Activated CD8-positive, alpha-beta T cell treated with anti-CD3 and anti-CD28 coated beads for 36 hours (primary cell): Measurements from ENCODE around the gene ZNF770. TPM values are rescaled to one million over a fixed set of nuclear protein-coding genes. Genes with fewer than 3 reads are reported as not detected.
"Not testable (repeated sequence)": the region's sequence is repeated elsewhere in the genome, so short reads cannot be mapped to it uniquely, and the experiment has no call there.

Source experiments
- ATAC-seq: fragments of 200-7000 bp; cut with Tn5 transposase; one replicate; pipeline ENCODE4 v1.10.0; 2021; ENCODE audit warnings: mild to moderate bottlenecking, moderate library complexity
- CTCF ChIA-PET: fragments of 350-600 bp; sonication (Branson Sonifier 250); formaldehyde crosslinking; loops from one replicate; lab custom pipeline; 2021; ENCODE audit warnings: antibody characterized with exemption; lab: Charles Lee
- POLR2A ChIA-PET: fragments of 350-600 bp; sonication (Branson Sonifier 250); formaldehyde crosslinking; loops from one replicate; lab custom pipeline; 2021; ENCODE audit warnings: antibody characterized with exemption; lab: Charles Lee
- DNase-seq: peaks from one replicate; pipeline ENCODE4 v3.0.0-alpha.2; 2020
- H3K27ac Mint-ChIP-seq: one replicate; pipeline ENCODE4 v1.8.0; 2021; ENCODE audit warnings: mild to moderate bottlenecking, mixed read lengths
- H3K27me3 Mint-ChIP-seq: one replicate; pipeline ENCODE4 v1.8.0; 2021; ENCODE audit warnings: mixed read lengths
- H3K36me3 Mint-ChIP-seq: one replicate; pipeline ENCODE4 v1.8.0; 2021; ENCODE audit warnings: low read depth, mixed read lengths
- H3K4me1 Mint-ChIP-seq: one replicate; pipeline ENCODE4 v1.8.0; 2021; ENCODE audit warnings: low read depth, mixed read lengths
- H3K4me3 Mint-ChIP-seq: one replicate; pipeline ENCODE4 v1.8.0; 2021; ENCODE audit warnings: mild to moderate bottlenecking, moderate library complexity, mixed read lengths
- H3K9me3 Mint-ChIP-seq: one replicate; pipeline ENCODE4 v1.8.0; 2021; ENCODE audit warnings: mixed read lengths
- intact Hi-C: fragments of 100-400 bp; cut with micrococcal nuclease; formaldehyde crosslinking; loops from one replicate; pipeline ENCODE4 v1.10.0; 2022
- total RNA-seq, 2 experiments: library from RNA; stranded (reverse); gene quantifications; one replicate each; pipeline ENCODE4 v1.2.3, GENCODE V29; 2021
- TF ChIP-seq, protein P1 (sequence below): fragments of 200-600 bp; IDR thresholded peaks from one replicate; pipeline ENCODE4 v1.8.0; 2022; ENCODE audit warnings: antibody characterized with exemption, mild to moderate bottlenecking

The ZNF770 gene
- total RNA-seq, 2 experiments from 2014 or later: 67.0 to 67.2 TPM

DNA sequence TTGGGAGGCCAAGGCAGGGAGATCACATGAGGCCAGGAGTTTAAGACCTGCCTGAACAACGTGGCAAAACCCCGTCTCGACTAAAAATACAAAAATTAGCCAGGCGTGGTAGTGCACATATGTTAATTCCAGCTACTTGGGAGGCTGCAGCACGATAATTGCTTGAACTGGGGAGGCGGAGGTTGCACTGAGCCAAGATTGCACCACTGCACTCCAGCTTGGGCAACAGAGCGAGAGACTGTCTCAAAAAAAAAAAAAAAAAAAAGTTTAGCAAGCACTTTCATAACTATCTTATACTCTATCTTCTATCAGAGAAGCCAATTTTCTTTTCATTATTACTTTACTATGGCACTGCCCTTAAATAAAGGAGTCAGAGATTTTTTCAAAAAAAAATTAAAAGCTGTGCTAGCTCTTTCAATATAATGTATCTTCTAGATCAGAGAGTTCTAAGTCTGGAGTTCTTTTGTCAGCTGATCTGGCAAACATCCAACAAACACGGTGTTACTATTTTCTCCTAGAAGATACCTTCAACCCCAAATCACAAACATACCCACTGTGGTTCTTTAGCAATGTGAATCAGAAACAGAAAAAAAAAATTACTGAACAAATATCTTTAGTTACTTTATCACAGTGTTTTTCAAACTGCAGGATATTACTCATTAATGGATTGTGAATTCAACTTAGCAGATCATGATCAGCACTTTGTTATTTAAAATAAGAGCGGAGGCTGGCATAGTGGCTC lies 3.0 kb downstream of the ZNF770 start:
- peaks cover 48% of the 10 kb centered on the region for H3K36me3 Mint-ChIP-seq
- ATAC-seq: no peak
- H3K27me3 Mint-ChIP-seq: no peaks in the 10 kb centered on the region
- H3K4me3 Mint-ChIP-seq: peak overlapping the region; percentile 50
- POLR2A ChIA-PET: interaction anchor here (0.9 to 1.5 kb wide), 2 partner anchors 9 to 10 kb away, joined by 3 read pairs; no protein-coding TSS in a partner anchor
- no peaks in the 10 kb centered on the region for H3K9me3 Mint-ChIP-seq
- DNase-seq: no peak
- CTCF ChIA-PET: interaction anchor here (1.9 to 4.5 kb wide), 2 partner anchors 11 to 15 kb away, joined by 8 to 19 read pairs; partner anchors contain the start of gene AQR
- intact Hi-C loops: no loop called here
- peaks cover 36% of the 10 kb centered on the region for H3K4me1 Mint-ChIP-seq
- TF ChIP-seq, protein P1, sequence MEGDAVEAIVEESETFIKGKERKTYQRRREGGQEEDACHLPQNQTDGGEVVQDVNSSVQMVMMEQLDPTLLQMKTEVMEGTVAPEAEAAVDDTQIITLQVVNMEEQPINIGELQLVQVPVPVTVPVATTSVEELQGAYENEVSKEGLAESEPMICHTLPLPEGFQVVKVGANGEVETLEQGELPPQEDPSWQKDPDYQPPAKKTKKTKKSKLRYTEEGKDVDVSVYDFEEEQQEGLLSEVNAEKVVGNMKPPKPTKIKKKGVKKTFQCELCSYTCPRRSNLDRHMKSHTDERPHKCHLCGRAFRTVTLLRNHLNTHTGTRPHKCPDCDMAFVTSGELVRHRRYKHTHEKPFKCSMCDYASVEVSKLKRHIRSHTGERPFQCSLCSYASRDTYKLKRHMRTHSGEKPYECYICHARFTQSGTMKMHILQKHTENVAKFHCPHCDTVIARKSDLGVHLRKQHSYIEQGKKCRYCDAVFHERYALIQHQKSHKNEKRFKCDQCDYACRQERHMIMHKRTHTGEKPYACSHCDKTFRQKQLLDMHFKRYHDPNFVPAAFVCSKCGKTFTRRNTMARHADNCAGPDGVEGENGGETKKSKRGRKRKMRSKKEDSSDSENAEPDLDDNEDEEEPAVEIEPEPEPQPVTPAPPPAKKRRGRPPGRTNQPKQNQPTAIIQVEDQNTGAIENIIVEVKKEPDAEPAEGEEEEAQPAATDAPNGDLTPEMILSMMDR: no peak
- peak overlapping the region; percentile 73 for H3K27ac Mint-ChIP-seq

DNA sequence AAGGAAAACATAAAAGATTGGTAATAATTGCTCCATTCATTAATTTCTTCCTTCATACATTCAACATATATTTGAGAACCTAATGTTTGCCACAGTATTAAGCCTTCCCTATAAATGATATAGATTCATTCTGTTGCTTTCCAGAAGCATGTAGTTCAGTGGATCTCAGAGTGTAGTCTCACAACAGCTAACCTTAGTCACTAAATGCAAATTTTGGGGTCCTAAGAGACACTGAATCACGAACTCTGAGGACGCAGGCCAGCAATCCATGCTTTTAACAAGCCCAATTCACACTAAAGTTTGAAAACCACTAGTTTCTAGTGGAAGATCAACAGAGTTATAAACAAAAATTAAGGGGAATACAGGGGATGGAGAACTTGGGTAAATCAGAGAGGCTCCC lies 11.3 kb downstream of the ZNF770 start:
- ATAC-seq (no peak), DNase-seq (no peak)
- peaks cover 12% of the 10 kb centered on the region for H3K36me3 Mint-ChIP-seq
- peaks cover 6% of the 10 kb centered on the region for H3K4me1 Mint-ChIP-seq
- no peak overlapping the region for H3K4me3 Mint-ChIP-seq
- intact Hi-C loops: no loop called here
- ChIA-PET POLR2A (interaction anchor here (0.9 to 5.1 kb wide), 2 partner anchors 9 to 11 kb away, joined by 3 to 33 read pairs; partner anchors contain the start of gene ZNF770), CTCF (interaction anchor here (0.7 to 1.8 kb wide), 4 partner anchors 10 to 241 kb away, joined by 3 to 8 read pairs (median 3); partner anchors contain the start of gene ZNF770)
- TF ChIP-seq, protein P1: no peak
- no peaks in the 10 kb centered on the region for H3K27me3 Mint-ChIP-seq
- H3K9me3 Mint-ChIP-seq: no peaks in the 10 kb centered on the region
- no peak overlapping the region for H3K27ac Mint-ChIP-seq

DNA sequence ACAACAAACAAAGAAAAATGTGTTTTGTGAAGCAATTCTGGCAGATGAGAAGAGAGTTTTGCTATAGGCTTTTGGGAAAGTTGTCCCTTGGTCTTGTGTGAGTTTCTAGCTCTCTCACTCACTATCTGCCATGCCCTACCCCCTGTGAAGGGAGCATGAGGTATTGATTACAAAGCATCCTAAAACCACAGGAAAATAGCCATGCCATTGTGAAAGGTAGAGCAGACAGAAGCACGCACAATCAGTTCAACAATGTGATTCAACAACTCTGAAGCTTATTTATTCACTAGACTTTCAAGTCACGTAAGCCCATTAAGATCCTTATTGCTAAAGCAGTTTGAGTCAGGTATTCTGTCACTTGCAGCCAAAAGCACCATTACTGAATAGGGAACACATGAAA lies 12.0 kb downstream of the ZNF770 start:
- peaks cover 2% of the 10 kb centered on the region for H3K4me1 Mint-ChIP-seq
- ChIA-PET CTCF (interaction anchor here (0.7 to 1.8 kb wide), 4 partner anchors 9 to 242 kb away, joined by 3 to 8 read pairs (median 3); partner anchors contain the start of gene ZNF770), POLR2A (interaction anchor here (0.9 to 5.1 kb wide), 2 partner anchors 10 to 12 kb away, joined by 3 to 33 read pairs; partner anchors contain the start of gene ZNF770)
- no peak for ATAC-seq
- TF ChIP-seq, protein P1: no peak
- H3K4me3 Mint-ChIP-seq: no peak overlapping the region
- DNase-seq: no peak
- peaks cover 5% of the 10 kb centered on the region for H3K36me3 Mint-ChIP-seq
- H3K9me3 Mint-ChIP-seq: no peaks in the 10 kb centered on the region
- H3K27ac Mint-ChIP-seq: no peak overlapping the region
- no peaks in the 10 kb centered on the region for H3K27me3 Mint-ChIP-seq
- intact Hi-C loops: no loop called here

DNA sequence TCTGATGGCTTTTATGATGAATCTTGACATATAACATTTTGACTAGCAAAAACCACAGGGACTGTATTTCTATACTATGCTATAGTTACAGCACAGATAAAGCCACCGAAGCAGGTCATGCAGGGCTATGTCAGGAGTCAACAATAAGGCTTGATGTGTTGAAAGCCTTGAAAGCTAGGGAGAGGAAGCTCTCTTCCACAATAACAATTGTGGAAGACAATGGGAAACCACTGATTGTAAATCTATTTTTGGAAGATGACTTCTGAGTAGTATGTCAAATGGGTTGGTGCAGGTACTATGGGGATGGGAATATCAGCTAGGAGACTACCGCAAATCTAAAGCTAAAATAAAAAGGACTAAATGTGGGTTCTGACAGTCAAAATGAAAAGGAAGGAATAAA lies 14.6 kb downstream of the ZNF770 start:
- H3K4me1 Mint-ChIP-seq: peaks cover 9% of the 10 kb centered on the region
- H3K36me3 Mint-ChIP-seq: peaks cover 5% of the 10 kb centered on the region
- H3K27me3 Mint-ChIP-seq: no peaks in the 10 kb centered on the region
- TF ChIP-seq, protein P1: no peak
- no peaks in the 10 kb centered on the region for H3K9me3 Mint-ChIP-seq
- intact Hi-C loops: no loop called here
- DNase-seq (no peak), ATAC-seq (no peak)
- H3K27ac Mint-ChIP-seq: no peak overlapping the region
- POLR2A ChIA-PET: no interaction called here
- H3K4me3 Mint-ChIP-seq: no peak overlapping the region
- CTCF ChIA-PET: interaction anchor here (0.6 to 2.2 kb wide), 3 partner anchors 11 to 162 kb away, joined by 3 to 16 read pairs (median 8); partner anchors contain the start of gene ZNF770

GRCh38 chr15:34970098-34970643 lies 17.9 kb downstream of the ZNF770 start:
- peaks cover 13% of the 10 kb centered on the region for H3K36me3 Mint-ChIP-seq
- ChIA-PET POLR2A (interaction anchor here (1.0 to 2.3 kb wide), 3 partner anchors 10 to 26 kb away, joined by 4 to 25 read pairs (median 5); partner anchors contain the start of gene ZNF770), CTCF (interaction anchor here (0.7 to 2.3 kb wide), 13 partner anchors 10 to 474 kb away, joined by 3 to 20 read pairs (median 4); partner anchors contain the start of gene ZNF770)
- H3K9me3 Mint-ChIP-seq, H3K27me3 Mint-ChIP-seq, intact Hi-C loops, DNase-seq: not testable (repeated sequence)
- peaks cover 31% of the 10 kb centered on the region for H3K4me1 Mint-ChIP-seq
- peak overlapping the region; percentile 96 for H3K27ac Mint-ChIP-seq
- ATAC-seq: peak; percentile 3
- peak overlapping the region; percentile 100 for H3K4me3 Mint-ChIP-seq
